Thyroid gland (tissue), 4 donors: ENCODE results near the gene NCAPG. TPM values are rescaled to one million over a fixed set of nuclear protein-coding genes. Genes with fewer than 3 reads are reported as not detected.
A peak's percentile ranks its signal among the peaks of the same experiment; 100 is the strongest.
"Not testable (repeated sequence)": the region's sequence is repeated elsewhere in the genome, so short reads cannot be mapped to it uniquely, and the experiment has no call there.

Source experiments
- DNase-seq, 2 donors: peaks; one replicate each; pipeline ENCODE4 v3.0.0-alpha.2; 2019
- H3K27ac ChIP-seq, 3 donors: fragments of 200-600 bp; sonication (generic); 1 replicate in 2 of 3; 2 replicates in 1 of 3; pipeline ENCODE4 v1.5.1; 2016 to 2019; ENCODE audit warnings: mild to moderate bottlenecking in 1 of 3, moderate library complexity in 1 of 3
- H3K27me3 ChIP-seq: fragments of 200-600 bp; sonication (generic); one replicate; pipeline ENCODE4 v1.5.1; 2019
- H3K36me3 ChIP-seq, 2 donors: fragments of 200-600 bp; sonication (generic); one replicate each; pipeline ENCODE4 v1.5.1; 2016 to 2019
- H3K4me1 ChIP-seq, 2 donors: fragments of 200-600 bp; sonication (generic); one replicate each; pipeline ENCODE4 v1.5.1; 2017 to 2019
- H3K4me3 ChIP-seq, 3 donors: fragments of 200-600 bp; sonication (generic); replicated peaks in 1 of 3; 1 replicate in 2 of 3; 2 replicates in 1 of 3; pipeline ENCODE4 v1.5.1; 2016; ENCODE audit warnings: mild to moderate bottlenecking in 1 of 3
- H3K9me3 ChIP-seq: fragments of 200-600 bp; sonication (generic); one replicate; pipeline ENCODE4 v1.5.1; 2017
- CTCF ChIP-seq, 6 experiments: fragments of 200-600 bp in 3 of 6; fragments of 450-650 bp in 3 of 6; sonication (generic) in 3 of 6; IDR thresholded peaks; one replicate each; pipeline ENCODE4 v1.5.1; 2016 to 2019; ENCODE audit warnings: antibody characterized with exemption in 6 of 6, mild to moderate bottlenecking in 2 of 6, inconsistent platforms in 1 of 6, moderate library complexity in 1 of 6
- POLR2A ChIP-seq, 2 donors: fragments of 450-650 bp; IDR thresholded peaks; one replicate each; pipeline ENCODE4 v1.6.1; 2017; ENCODE audit warnings: antibody characterized with exemption in 2 of 2, mild to moderate bottlenecking in 2 of 2, moderate library complexity in 1 of 2
- WGBS, 2 donors: methylation state at CpG; one replicate each; pipeline ENCODE4 v1.1.5; 2017; 5-methylcytosine and 5-hydroxymethylcytosine counted together
- intact Hi-C: fragments of 100-400 bp; cut with DNase I; formaldehyde crosslinking; loops from one replicate; pipeline ENCODE4 v1.15.1; 2023
- total RNA-seq, 4 donors: library from RNA; depleted of rRNA; stranded (reverse); fragments of >200 nt; gene quantifications; one replicate each; pipeline ENCODE4 v1.2.3, GENCODE V29; 2016

Gene NCAPG
- total RNA-seq, 4 donors from 2014 or later, result 0.56 to 1.3 (median 0.92) TPM; not detected in 1

GRCh38 chr4:17817027-17817426 is 6.2 kb downstream of the NCAPG start:
- DNase-seq, result no peak
- Histone ChIP-seq H3K4me3 (no peak overlapping the region), H3K36me3 (no peaks in the 10 kb centered on the region), H3K27ac (no peak overlapping the region), H3K27me3 (no peaks in the 10 kb centered on the region), H3K4me1 (no peaks in the 10 kb centered on the region), H3K9me3 (no peaks in the 10 kb centered on the region)
- intact Hi-C loops, result loop anchor here (10.0 kb wide), 1 partner anchor 778 kb away; no protein-coding TSS in a partner anchor
- 60 to 72% methylated on average over 5 of the region's 5 CpGs for WGBS, 2 donors
- TF ChIP-seq POLR2A (IDR thresholded peaks at IDR 0.05), result no peak
- TF ChIP-seq CTCF (IDR thresholded peaks at IDR 0.05), result peak in 4 of 6 experiments; percentile 35 to 64 (median 50)

- Histone ChIP-seq H3K36me3 (no peaks in the 10 kb centered on the region), H3K4me1 (no peaks in the 10 kb centered on the region), H3K9me3 (no peaks in the 10 kb centered on the region), H3K4me3 (no peak overlapping the region), H3K27ac (no peak overlapping the region), H3K27me3 (no peaks in the 10 kb centered on the region)
- intact Hi-C loops, result no loop called here
- TF ChIP-seq POLR2A (IDR thresholded peaks at IDR 0.05), result no peak
- TF ChIP-seq CTCF (IDR thresholded peaks at IDR 0.05), result no peak
- 86 to 93% methylated on average over 1 of the region's 1 CpG for WGBS, 2 donors
- DNase-seq, result no peak
Observed at GRCh38 chr4:17823871-17824669, 13.3 kb downstream of the NCAPG start.

- H3K9me3 ChIP-seq, result no peaks in the 10 kb centered on the region
- 96 to 97% methylated on average over 2 of the region's 2 CpGs for whole genome bisulfite sequencing, 2 donors
- no peaks in the 10 kb centered on the region for H3K36me3 ChIP-seq
- H3K27ac ChIP-seq, result no peak overlapping the region
- H3K4me1 ChIP-seq, result no peaks in the 10 kb centered on the region
- H3K27me3 ChIP-seq, result no peaks in the 10 kb centered on the region
- H3K4me3 ChIP-seq, result no peak overlapping the region
- no peak for DNase-seq
- no peak for TF ChIP-seq CTCF (IDR thresholded peaks at IDR 0.05)
- no peak for TF ChIP-seq POLR2A (IDR thresholded peaks at IDR 0.05)
- intact Hi-C loops, result no loop called here
Observed at GRCh38 chr4:17846266-17846665, 35.5 kb downstream of the NCAPG start.

GRCh38 chr4:17850295-17850694 is 39.5 kb downstream of the NCAPG start:
- H3K27ac ChIP-seq, H3K4me1 ChIP-seq, DNase-seq, H3K9me3 ChIP-seq, H3K36me3 ChIP-seq, H3K27me3 ChIP-seq, H3K4me3 ChIP-seq, intact Hi-C loops: not testable (repeated sequence)
- WGBS, 2 donors, result 100% methylated on average over 1 of the region's 1 CpG

DNA sequence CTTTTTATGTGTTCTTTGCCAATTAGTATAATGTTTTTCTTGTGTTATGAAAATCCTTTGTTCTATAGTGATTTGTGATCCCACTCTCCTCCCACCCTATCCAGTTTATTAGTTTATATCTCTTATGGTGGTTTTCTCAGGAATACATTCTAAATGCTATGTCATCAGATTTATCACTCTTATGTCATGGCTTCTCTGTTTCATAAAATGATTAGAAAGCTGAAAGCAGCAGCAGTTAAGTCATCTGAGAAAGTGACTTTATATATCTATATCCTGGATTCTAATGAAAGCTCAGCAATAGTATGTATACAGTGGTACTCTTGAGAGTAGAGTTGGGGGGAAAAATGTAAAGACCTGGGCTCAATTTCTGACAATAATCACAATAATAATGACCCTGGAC is 41.2 kb downstream of the NCAPG start:
- H3K9me3 ChIP-seq, result no peaks in the 10 kb centered on the region
- no peaks in the 10 kb centered on the region for H3K27me3 ChIP-seq
- no peak overlapping the region for H3K27ac ChIP-seq
- TF ChIP-seq CTCF (IDR thresholded peaks at IDR 0.05) (no peak), POLR2A (IDR thresholded peaks at IDR 0.05) (no peak)
- intact Hi-C loops, result no loop called here
- H3K4me1 ChIP-seq, result no peaks in the 10 kb centered on the region
- H3K4me3 ChIP-seq, result no peak overlapping the region
- no peaks in the 10 kb centered on the region for H3K36me3 ChIP-seq
- DNase-seq, result no peak
